Hair follicular keratinocyte (primary cell): ENCODE data around the gene ZNF716. TPM values are rescaled to one million over a fixed set of nuclear protein-coding genes. Genes with fewer than 3 reads are reported as not detected.

ENCODE experiments used
- total RNA-seq: library from RNA; depleted of rRNA; stranded (reverse); fragments of >200 nt; gene quantifications from 2 replicates; pipeline ENCODE4 v1.2.3, GENCODE V29; 2015

The ZNF716 gene
- not detected in 2 replicates for total RNA-seq

GRCh38 chr7:57449904-57450303 lies at the start of gene ZNF716:
ZNF716 (plus strand) TSS chr7:57450177; CDS start chr7:57450289, 112 bp downstream.

